NCI-H446 (cell line): Measurements from ENCODE around the gene NKX3-2.

Experiments used
- DNase-seq, 2 experiments: peaks; one replicate each; lab custom pipeline; 2025; lab: John Stamatoyannopoulos, UW

The NKX3-2 gene

GRCh38 chr4:13530823-13531624 lies 13.3 kb downstream of the NKX3-2 start:
- no peak for DNase-seq

GRCh38 chr4:13529128-13529919 lies 15.0 kb downstream of the NKX3-2 start:
- DNase-seq: no peak

- DNase-seq: no peak
These were observed 15.5 kb downstream of the NKX3-2 start for GRCh38 chr4:13528821-13529127.

GRCh38 chr4:13527981-13528820 lies 16.1 kb downstream of the NKX3-2 start:
- no peak for DNase-seq

GRCh38 chr4:13527192-13527980 lies 16.9 kb downstream of the NKX3-2 start:
- no peak for DNase-seq

- DNase-seq: no peak
These were observed 17.6 kb downstream of the NKX3-2 start for GRCh38 chr4:13526658-13527057.

GRCh38 chr4:13525606-13526281 lies 18.6 kb downstream of the NKX3-2 start:
- DNase-seq: no peak

- DNase-seq: no peak
These were observed 19.6 kb downstream of the NKX3-2 start for GRCh38 chr4:13524504-13525243.

- DNase-seq: no peak
These were observed 20.5 kb downstream of the NKX3-2 start for GRCh38 chr4:13523591-13524503.

- DNase-seq: no peak
These were observed 21.2 kb downstream of the NKX3-2 start for GRCh38 chr4:13523105-13523477.

GRCh38 chr4:13522282-13523104 lies 21.8 kb downstream of the NKX3-2 start:
- no peak for DNase-seq

- no peak for DNase-seq
These were observed 23.3 kb downstream of the NKX3-2 start for GRCh38 chr4:13521047-13521446.

GRCh38 chr4:13516315-13516860 lies 27.9 kb downstream of the NKX3-2 start:
- DNase-seq: no peak

GRCh38 chr4:13515268-13515667 lies 29.0 kb downstream of the NKX3-2 start:
- no peak for DNase-seq

- DNase-seq: no peak
These were observed 29.6 kb downstream of the NKX3-2 start for GRCh38 chr4:13514722-13515121.

- no peak for DNase-seq
These were observed 33.2 kb downstream of the NKX3-2 start for GRCh38 chr4:13511101-13511500.

GRCh38 chr4:13509442-13509841 lies 34.9 kb downstream of the NKX3-2 start:
- DNase-seq: no peak

- DNase-seq: no peak
These were observed 39.9 kb downstream of the NKX3-2 start for GRCh38 chr4:13504374-13504773.
